ENCODE measurements around the gene KLK10.

- TF ChIP-seq CTCF (IDR thresholded peaks at IDR 0.05 in 8 of 11, conservative IDR thresholded peaks at IDR 0.05 in 3 of 11) (no peak), POLR2A (IDR thresholded peaks at IDR 0.05) (no peak), POLR2AphosphoS5 (IDR thresholded peaks at IDR 0.05) (no peak)
Measured at GRCh38 chr19:51031880-51032225, 12.3 kb upstream of the KLK10 start.

Data from spleen (tissue), 7 donors.